Heart left ventricle (tissue), 13 donors: ENCODE results near the gene FBL.

Source experiments
- CTCF ChIP-seq, 12 donors: fragments of 200-600 bp; sonication (generic) in 4 of 12; IDR thresholded peaks; one replicate each; pipeline versions ENCODE4 v1.5.0 to v1.8.0; 2018 to 2022; ENCODE audit warnings: antibody characterized with exemption in 12 of 12, mild to moderate bottlenecking in 5 of 12
- POLR2A ChIP-seq, 2 donors: fragments of 450-650 bp; IDR thresholded peaks; one replicate each; pipeline ENCODE4 v1.6.1; 2017; ENCODE audit warnings: antibody characterized with exemption in 2 of 2, mild to moderate bottlenecking in 2 of 2, moderate library complexity in 2 of 2
- donor health status: ischemic (EF 13 %, LVEDD 7.1; RV severe dilation, severe dysfunction).
- donor health status: DM: no; HTN: yes; CAD: no.
- donor health status: DM: no; HTN: no; CAD: no.
- donor health status: ischemic (EF 25% LVEDD 6.9; RV normal size, moderate dysfunction).
- donor health status: ischemic (EF 25% LVEDD 5.7; RV mildly dilated, moderate dysfunction).
- donor health status: ischemic (EF 35%, LVEDD 5.7; RV mildly dilated, moderate dysfunction).
- donor health status: nonischemic (EF 11% LVEDD 7.7; RV severe dilation, severe dysfunction).
- donor health status: DM: yes; HTN: yes; CAD: no.
- donor health status: PGD.
- donor health status: ischemic (EF 29% LVEDD 5.4; RV normal size, mild dysfunction).
- donor health status: nonischemic (EF 23%, LVEDD 6.1; RV moderate dilation, normal function).

GRCh38 chr19:39890755-39891551 lies 44.8 kb upstream of the FBL start:
- no peak for TF ChIP-seq POLR2A (IDR thresholded peaks at IDR 0.05)
- TF ChIP-seq CTCF (IDR thresholded peaks at IDR 0.05): no peak
